ENCODE measurements around the gene DBX1. TPM values are rescaled to one million over a fixed set of nuclear protein-coding genes. Genes with fewer than 3 reads are reported as not detected.

Gene DBX1
- total and polyA plus RNA-seq, 2 of the 13 experiments (the other 11 are each of a cell fraction or from before 2014, with no cell fraction given): not detected

Other genes starting within 250 kb of the DBX1 start
- not detected in 2 replicates for gene HTATIP2, start 203.2 kb upstream of the DBX1 start, total RNA-seq (2016; rRNA removed; fragmentation: Illumina TruSeq; extraction: Trizol)
- not detected in 2 replicates for gene HTATIP2, start 203.2 kb upstream of the DBX1 start, polyA plus RNA-seq (2011; rRNA removed)
- gene PRMT3, start 227.2 kb upstream of the DBX1 start, total RNA-seq (2016; rRNA removed; fragmentation: Illumina TruSeq; extraction: Trizol): 27.7 and 38.3 TPM in 2 replicates
- 7.5 and 9.1 TPM in 2 replicates for gene PRMT3, start 227.2 kb upstream of the DBX1 start, polyA plus RNA-seq (2011; rRNA removed)

Data from HepG2 (cell line).